Stimulated activated CD4-positive, alpha-beta T cell treated with anti-CD3 and anti-CD28 coated beads, Interleukin-12 subunit alpha, Interleukin-12 subunit beta, amount 100 ng/mL, for 48 hours (primary cell): ENCODE data around the gene SCIN.
"Not testable (repeated sequence)": the region's sequence is repeated elsewhere in the genome, so short reads cannot be mapped to it uniquely, and the experiment has no call there.

Source experiments
- DNase-seq, 3 donors: peaks; one replicate each; pipeline ENCODE4 v3.0.0-alpha.2; 2020; ENCODE audit warnings: low read depth in 2 of 3, low spot score in 1 of 3

Gene SCIN

DNA sequence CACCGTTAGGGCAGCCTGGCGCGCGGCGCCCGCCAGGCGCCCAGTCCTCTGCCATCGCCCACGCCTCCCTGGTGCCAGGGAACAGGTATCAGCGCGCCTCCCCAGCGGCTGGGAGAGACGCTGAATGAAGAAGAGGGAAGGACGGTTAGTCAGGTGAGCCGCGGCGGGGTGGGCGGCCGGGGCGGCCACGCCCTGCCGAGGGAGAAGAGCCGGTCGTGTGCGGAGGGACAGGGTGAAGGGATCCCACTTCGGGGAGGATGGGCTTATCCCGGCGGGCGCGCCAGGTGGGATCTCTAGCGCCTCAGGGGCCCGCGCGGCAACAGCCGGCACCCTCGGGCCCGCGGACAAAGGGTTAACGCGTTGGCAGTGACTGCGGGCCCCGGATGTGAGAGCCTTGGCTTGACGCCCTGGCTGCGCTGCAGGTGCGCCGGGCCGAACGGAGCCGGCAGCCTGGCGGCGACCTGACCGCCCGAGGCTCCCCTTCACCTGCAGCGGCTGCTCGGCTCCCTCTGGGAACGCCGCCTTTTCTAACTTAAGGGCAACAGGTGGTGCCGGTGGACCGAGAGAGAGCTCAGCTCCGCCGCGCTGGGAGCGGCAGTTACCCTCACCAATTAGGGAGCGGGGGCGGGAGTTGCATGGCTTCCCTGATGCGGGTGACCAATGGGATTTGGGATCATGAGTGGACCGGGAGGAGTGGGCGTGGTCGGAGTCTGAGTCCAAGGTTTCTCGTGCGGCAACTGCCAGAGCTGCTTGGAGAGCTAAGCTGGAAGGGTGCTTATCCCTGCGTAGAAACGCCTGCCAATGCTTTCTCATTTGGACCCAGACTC is 116.6 kb downstream of the SCIN start, which contains the start of gene ARL4A:
Gene ARL4A, plus strand, starts transcription at position 743 of the 827 bp plus-strand sequence. CDS start 622 bp downstream, outside the sequence.
- peak; percentile 87 to 93 (median 89) for DNase-seq

DNA sequence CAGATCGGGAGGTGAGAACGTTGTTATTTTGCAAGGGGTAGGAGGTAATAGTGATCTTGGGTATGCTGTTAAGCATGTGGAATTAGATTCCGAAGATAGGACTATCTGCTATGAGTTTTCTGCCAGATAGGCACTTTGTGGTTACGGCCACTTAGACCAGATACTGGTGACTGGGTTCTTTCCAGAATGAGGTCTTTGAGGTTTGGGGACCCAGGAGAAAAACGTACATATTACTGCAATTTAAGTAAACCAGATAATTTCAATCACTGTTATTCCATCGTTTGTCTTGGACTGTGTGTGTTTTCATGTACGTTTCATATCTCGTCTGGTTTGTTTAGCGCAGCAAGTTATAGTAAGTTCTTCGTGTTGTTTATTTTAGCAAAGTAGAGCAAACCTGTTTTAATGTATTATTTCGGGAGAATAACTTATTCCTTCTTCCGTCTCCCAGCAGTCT is 117.2 kb downstream of the SCIN start:
- no peak for DNase-seq

DNA sequence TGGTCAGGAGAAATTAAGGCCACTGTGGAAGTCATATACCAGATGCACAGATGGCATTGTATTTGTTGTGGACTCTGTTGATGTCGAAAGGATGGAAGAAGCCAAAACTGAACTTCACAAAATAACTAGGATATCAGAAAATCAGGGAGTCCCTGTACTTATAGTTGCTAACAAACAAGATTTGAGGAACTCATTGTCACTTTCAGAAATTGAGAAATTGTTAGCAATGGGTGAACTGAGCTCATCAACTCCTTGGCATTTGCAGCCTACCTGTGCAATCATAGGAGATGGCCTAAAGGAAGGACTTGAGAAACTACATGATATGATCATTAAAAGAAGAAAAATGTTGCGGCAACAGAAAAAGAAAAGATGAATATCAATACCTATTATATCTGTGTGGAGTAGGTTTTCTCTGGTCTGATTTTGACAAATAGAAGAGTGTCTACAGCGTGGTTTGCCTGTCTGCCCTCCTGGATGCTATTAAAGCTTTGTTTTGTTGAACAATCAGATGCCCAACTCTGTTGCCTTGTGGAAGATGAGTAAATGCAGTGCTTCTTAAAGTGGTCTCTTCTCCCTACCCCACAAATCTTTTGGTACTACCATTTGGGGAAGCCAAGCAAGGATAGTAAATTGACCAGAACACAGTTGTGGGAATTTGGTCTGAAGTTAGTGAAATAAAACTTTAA is 118.1 kb downstream of the SCIN start:
- DNase-seq = not testable (repeated sequence)

DNA sequence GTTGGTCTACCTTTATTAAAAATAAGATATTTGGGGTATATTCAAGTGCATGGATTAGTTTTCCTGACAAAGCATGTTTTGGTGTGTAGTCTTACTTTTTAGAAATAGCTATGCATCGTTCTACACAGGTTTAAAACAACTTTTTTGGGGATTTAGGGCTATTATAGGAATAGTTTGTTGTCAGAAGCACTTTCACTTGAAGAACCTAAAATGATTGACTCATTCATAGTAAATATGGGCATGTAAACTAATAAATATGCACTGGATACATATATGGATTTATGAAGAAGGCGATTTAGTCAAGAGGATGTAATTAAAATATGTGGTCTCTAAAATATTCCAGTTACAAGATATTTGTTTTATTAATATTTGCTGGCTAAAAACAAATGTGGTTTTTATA is 118.9 kb downstream of the SCIN start:
- no peak for DNase-seq

DNA sequence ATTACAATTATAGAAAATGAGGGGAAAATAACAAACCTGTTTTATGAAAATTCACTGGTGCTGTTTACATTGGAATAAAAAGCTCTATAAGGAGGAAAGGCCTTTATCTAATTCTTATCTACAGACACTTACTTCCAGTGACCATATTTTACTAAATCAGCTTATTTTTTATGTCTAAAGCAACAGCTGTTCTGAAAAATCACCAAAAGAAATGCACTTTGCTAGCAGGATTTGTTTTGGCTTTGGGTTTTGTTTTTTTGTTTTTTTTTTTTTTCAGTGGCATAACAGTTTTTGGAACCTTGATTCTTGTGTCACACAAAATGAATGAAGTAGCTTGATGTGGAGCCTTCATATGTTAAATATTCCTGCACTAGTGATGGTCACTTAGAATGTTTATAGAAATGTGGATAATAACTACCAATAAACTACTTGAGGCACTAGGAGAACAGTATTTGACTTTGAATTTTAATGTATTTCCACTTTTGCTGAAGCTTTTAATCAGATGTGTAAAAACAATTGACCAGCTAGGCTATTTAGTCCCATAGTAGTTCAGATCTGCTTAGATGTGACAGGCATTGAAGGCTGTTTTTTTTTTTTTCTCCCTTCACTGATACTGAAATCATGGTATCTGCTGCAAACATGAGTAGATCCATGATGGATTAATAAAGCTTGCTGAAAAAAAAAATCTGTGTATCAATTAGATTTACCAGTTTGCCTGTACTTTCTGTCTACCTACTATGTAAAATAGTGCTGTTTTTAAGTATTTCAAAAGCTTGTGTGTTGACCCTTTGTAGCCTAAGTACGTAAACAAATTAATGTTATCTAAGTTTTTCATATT is 119.7 kb downstream of the SCIN start:
- no peak for DNase-seq

DNA sequence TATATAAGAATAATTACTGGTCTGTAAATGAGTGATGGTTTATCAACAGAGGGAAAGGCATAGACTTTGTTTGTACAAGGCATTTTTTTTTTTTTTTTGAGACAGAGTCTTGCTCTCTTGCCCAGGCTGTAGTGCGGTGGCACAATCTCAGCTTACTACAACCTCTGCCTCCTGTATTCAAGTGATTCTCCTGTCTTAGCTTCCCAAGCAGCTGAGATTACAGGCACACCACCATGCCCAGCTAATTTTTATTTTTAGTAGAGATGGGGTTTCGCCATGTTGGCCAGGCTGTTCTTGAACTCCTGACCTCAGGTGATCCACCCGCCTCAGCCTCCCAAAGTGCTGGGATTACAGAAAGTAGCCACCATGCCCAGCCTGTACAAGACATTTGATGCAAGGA is 120.9 kb downstream of the SCIN start:
- DNase-seq = not testable (repeated sequence)

DNA sequence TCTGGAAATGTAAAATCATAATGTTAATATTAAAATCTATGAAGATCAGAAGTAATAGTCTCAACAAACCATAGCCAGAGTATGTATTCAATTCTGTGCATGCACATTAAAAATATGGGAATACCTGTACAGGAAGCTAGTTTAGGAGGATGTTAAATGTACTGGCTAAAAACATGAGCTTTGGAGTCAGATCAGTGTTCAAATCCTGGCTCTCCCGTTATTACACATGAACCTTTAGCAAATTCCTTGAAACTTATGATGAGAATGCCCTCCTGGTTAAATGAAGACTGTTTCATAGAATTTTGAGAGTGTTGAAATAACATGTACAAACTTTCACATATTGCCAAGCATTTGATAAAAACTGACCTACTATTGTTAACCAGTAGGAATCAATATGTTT is 121.5 kb downstream of the SCIN start:
- DNase-seq = no peak

DNA sequence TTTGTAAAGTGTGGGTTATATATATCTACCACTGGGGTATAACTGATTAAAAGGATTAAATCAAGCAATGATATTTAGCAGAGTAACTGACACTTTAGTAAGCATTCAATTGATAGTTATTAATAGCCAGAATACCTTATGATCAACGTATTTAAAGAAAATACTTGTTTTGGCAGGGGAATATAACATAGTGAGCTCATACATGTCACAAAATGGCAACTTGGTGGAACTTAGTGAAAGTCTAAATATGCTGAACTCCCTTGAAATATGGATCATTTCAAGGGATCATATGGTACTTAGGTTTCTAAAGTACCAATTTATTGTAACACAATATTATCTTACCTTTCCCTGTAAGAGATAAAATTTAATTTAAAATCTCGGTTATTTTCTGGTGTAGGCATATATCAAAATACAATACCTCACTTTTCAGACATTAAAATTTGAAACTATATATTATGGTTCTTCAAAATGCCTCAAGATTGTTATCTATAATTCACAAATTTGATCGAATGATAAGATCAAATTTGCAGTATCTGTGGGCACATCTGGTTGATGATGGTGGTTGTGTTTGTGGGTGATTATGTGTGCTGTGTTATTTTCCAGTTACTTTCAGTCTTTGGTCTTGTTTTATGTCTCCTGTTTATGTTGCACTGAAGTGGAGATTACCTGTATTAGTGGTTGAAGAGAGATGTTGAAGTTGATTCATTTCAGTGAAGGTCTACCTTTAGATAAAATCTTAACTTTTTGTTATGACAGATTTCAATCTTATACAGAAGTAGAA is 122.1 kb downstream of the SCIN start:
- DNase-seq = no peak

DNA sequence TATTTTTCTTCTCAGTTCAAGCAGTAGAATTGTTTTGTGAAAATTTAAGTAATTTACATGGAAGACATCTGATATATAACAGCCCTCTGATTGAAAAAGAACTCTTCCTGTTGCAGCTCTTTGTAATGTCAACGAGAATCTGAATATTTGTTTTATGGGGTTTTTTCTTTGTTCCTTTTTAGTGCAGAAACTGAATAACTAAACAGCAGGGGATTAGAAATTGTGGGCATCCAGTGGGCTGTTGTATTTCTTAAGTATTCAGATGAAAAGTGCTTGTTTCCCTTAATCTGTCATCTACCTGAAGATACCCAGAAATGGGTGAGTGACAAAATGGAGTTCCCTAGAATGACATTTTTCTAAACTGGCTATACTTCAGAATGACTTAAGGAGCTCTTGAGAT is 124.3 kb downstream of the SCIN start:
- no peak for DNase-seq

GRCh38 chr7:12695965-12696364 is 125.4 kb downstream of the SCIN start:
- DNase-seq = no peak

DNA sequence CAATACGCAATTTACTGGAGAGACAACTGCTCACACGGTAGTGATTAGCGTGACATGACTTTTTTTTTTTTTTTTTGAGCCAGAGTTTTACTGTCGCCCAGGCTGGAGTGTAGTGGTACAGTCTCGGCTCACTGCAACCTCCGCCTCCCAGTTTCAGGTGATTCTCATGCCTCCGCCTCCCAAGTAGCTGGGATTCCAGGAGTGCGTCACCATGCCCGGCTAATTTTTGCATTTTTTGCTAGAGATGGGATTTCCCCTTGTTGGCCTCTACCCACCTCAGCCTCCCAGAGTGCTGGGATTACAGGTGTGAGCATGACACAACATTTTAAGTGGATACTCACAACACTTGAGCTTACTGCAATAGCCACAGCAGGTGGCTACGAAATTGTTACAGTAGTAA is 128.8 kb downstream of the SCIN start:
- no peak for DNase-seq

- no peak for DNase-seq
Measured at GRCh38 chr7:12701433-12701832, 130.9 kb downstream of the SCIN start.

DNA sequence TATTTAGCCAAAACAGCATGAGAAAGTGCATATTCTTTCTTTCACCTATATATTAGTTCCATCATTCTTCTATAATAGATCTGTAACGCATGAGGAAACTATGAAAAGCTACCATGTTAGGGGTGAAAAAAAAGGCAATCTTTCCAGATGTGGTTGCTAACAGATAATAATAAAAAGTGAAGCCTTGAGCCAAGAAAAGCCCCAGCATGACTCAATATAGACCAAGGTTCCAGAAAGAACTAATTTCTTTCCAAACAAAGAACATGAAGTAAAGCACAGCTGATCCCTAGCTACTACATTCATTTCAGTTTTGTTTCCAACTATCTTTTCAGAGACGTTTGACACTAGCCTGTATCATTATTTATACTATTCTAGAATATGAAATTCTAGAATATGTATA is 133.4 kb downstream of the SCIN start:
- no peak for DNase-seq

DNA sequence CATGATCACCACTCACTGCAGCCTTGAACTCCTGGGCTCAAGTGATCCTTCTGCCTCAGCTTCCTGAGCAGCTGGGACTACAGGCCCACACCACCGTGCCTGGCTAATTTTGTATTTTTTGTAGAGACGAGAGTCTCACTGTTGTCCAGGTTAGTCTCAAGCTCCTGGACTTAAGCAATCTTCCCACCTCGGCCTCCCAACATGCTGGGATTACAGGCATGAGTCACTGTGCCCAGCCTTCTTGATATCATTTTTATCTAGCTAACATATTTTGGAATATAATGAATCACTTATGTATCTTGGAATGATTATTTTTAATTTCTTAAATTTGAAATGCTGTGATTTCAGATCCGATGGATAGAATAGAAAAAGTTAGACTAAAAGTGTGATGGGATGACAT is 135.4 kb downstream of the SCIN start:
- no peak for DNase-seq

DNA sequence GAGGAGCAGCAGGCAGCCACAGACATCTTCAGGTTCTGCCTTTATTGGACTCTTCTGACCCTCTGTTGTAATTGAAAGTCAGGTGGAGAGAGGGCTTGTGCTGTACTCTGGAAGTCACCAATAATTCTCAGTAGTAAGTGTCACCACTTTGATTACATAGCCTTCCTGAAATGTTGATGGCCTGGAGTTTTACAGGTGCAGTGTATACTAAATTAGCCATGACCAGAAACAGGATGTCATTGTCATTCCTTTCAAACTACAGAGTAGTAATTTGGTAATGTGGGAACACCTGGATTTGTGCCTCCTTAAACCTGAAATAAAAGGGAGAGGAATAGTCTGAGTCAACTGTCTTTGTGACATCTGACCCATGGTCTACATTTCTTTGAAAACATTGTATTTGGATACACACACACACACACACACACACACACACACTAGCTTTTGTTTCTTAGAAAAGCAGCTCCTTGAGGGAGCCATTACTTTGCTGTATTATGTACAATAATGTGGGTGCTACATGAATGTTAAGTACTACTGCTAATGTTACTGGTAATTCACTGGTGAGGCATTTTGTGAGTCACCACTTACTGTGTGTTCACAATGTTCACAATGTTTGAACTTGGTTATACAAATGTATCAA is 136.5 kb downstream of the SCIN start:
- no peak for DNase-seq

GRCh38 chr7:12708314-12708713 is 137.8 kb downstream of the SCIN start:
- DNase-seq = no peak
